ENCODE results near the gene OARD1.

DNA sequence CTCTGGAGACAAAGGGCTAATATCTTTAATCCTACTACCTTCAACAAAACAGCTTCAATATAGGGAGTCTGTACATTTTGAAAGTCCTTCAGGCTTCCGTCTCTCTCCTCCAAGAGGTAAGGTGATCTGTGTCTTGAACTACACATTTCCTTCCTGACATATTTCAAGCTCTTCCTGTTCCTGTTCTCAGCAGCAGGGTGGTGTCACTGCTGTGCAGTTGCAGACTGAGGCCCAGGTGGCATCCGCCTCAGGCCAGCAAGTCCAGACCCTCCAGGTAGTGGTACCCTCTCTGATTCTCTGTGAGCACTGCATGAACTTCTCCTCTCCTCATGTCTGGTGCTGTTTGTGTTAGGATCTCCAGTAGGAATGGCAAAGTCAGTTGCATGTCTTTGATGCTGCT is 8.5 kb upstream of the OARD1 start:
- TF ChIP-seq, protein P1, sequence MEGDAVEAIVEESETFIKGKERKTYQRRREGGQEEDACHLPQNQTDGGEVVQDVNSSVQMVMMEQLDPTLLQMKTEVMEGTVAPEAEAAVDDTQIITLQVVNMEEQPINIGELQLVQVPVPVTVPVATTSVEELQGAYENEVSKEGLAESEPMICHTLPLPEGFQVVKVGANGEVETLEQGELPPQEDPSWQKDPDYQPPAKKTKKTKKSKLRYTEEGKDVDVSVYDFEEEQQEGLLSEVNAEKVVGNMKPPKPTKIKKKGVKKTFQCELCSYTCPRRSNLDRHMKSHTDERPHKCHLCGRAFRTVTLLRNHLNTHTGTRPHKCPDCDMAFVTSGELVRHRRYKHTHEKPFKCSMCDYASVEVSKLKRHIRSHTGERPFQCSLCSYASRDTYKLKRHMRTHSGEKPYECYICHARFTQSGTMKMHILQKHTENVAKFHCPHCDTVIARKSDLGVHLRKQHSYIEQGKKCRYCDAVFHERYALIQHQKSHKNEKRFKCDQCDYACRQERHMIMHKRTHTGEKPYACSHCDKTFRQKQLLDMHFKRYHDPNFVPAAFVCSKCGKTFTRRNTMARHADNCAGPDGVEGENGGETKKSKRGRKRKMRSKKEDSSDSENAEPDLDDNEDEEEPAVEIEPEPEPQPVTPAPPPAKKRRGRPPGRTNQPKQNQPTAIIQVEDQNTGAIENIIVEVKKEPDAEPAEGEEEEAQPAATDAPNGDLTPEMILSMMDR (conservative IDR thresholded peaks at IDR 0.05; ENCODE audit: low read length): no peak
- TF ChIP-seq EZH2phosphoT487 (IDR thresholded peaks at IDR 0.05; ENCODE audit: borderline replicate concordance): no peak

Data from Loucy (cell line).